GDM1 (cell line): Measurements from ENCODE around the gene PDILT.

Experiments used
- DNase-seq: peaks from one replicate; lab custom pipeline; 2025; lab: John Stamatoyannopoulos, UW

PDILT gene

GRCh38 chr16:20363191-20363590, 41.3 kb downstream of the PDILT start:
- no peak for DNase-seq

GRCh38 chr16:20359997-20360396, 44.5 kb downstream of the PDILT start:
- no peak for DNase-seq

- no peak for DNase-seq
These were observed 49.3 kb downstream of the PDILT start for GRCh38 chr16:20355114-20355782.

- no peak for DNase-seq
These were observed 51.2 kb downstream of the PDILT start for GRCh38 chr16:20353379-20353778.

GRCh38 chr16:20352615-20353014, 51.9 kb downstream of the PDILT start, which contains the start of gene UMOD:
UMOD (minus strand) TSS chr16:20352715; CDS start chr16:20350737, 1,978 bp downstream.
- DNase-seq = no peak

- no peak for DNase-seq
These were observed 54.9 kb downstream of the PDILT start for GRCh38 chr16:20349615-20350014.

- DNase-seq = no peak
These were observed 56.0 kb downstream of the PDILT start for GRCh38 chr16:20348365-20349185.

- no peak for DNase-seq
These were observed 56.7 kb downstream of the PDILT start for GRCh38 chr16:20347666-20348364.

- no peak for DNase-seq
These were observed 59.9 kb downstream of the PDILT start for GRCh38 chr16:20344611-20345010.

- DNase-seq = no peak
These were observed 64.8 kb downstream of the PDILT start for GRCh38 chr16:20339744-20340143.

GRCh38 chr16:20336955-20337354, 67.6 kb downstream of the PDILT start:
- DNase-seq = no peak

- DNase-seq = no peak
These were observed 70.1 kb downstream of the PDILT start for GRCh38 chr16:20334396-20334795.

- no peak for DNase-seq
These were observed 71.4 kb downstream of the PDILT start for GRCh38 chr16:20333120-20333519.

- no peak for DNase-seq
These were observed 72.1 kb downstream of the PDILT start for GRCh38 chr16:20332411-20332810.

GRCh38 chr16:20331635-20332034, 72.9 kb downstream of the PDILT start:
- no peak for DNase-seq

- no peak for DNase-seq
These were observed 75.0 kb downstream of the PDILT start for GRCh38 chr16:20329392-20330138.

GRCh38 chr16:20327444-20328041, 77.0 kb downstream of the PDILT start, which contains the start of gene GP2:
GP2 (minus strand) TSS chr16:20327513; CDS start chr16:20326431, 1,082 bp downstream.
- no peak for DNase-seq

- DNase-seq = no peak
These were observed 78.2 kb downstream of the PDILT start for GRCh38 chr16:20326321-20326720.

- DNase-seq = no peak
These were observed 79.5 kb downstream of the PDILT start for GRCh38 chr16:20325005-20325404.

- no peak for DNase-seq
These were observed 80.9 kb downstream of the PDILT start for GRCh38 chr16:20323591-20324117.

GRCh38 chr16:20322696-20323095, 81.8 kb downstream of the PDILT start:
- no peak for DNase-seq
